ES-I3 (cell line): ENCODE data around the gene MAGI2.

Experiments
- H3K36me3 ChIP-seq: 2 replicates; pipeline ENCODE4 v1.6.1; 2013; ENCODE audit warnings: mild to moderate bottlenecking, low read length, control low read depth, moderate library complexity; ENCODE audit not compliant: insufficient read depth
- H3K4me1 ChIP-seq: 2 replicates; pipeline ENCODE4 v1.6.1; 2013; ENCODE audit warnings: mild to moderate bottlenecking, control low read depth, low read length; ENCODE audit not compliant: insufficient read depth
- H3K9ac ChIP-seq: 2 replicates; pipeline ENCODE4 v1.6.1; 2013; ENCODE audit warnings: low read depth, mild to moderate bottlenecking, low read length, moderate library complexity
- H3K9me3 ChIP-seq: 2 replicates; pipeline ENCODE4 v1.6.1; 2013; ENCODE audit warnings: mild to moderate bottlenecking, low read length, moderate library complexity; ENCODE audit not compliant: control insufficient read depth, insufficient read depth

MAGI2 gene

DNA sequence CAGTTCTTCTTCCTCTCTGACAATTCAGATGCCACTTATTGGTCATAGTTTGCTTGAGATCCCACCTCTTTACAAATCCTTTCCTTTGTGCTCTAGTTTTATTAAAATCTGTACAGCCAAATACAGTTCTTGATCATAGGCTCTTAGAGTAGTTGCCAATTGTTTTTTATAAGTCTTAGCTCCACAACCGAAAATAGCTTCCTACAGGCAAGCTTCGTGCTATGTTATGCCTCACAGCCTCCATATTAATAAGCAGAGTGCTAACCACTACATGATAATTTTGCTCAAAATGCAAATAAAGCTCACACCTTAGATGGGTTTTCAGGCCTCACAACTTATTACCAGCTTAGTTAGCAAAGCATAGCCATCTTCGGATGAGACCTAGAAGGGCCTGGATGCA lies 688.9 kb downstream of the MAGI2 start:
- H3K9me3 ChIP-seq, result no peaks in the 10 kb centered on the region
- H3K9ac ChIP-seq, result no peak overlapping the region
- no peaks in the 10 kb centered on the region for H3K36me3 ChIP-seq
- H3K4me1 ChIP-seq, result no peaks in the 10 kb centered on the region

DNA sequence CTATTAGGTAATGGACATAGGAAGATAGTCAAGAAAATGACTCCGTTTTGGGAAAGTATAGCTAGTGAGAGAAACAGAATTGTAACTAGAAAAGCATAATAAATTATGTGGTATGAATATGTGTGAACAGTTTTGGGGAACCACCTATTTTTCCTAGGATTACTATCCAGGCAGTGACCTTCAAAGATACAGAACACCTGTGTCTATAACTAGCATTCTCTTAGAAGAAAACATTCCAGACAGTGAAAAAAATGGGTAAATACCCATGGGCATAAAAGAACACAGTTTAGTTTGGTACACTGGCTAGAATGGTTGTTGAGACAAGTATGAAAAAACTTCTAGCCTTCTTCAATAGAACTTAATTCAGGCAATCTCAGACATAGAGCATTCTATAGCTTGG lies 690.8 kb downstream of the MAGI2 start:
- Histone ChIP-seq H3K4me1 (no peaks in the 10 kb centered on the region), H3K36me3 (no peaks in the 10 kb centered on the region), H3K9me3 (no peaks in the 10 kb centered on the region), H3K9ac (no peak overlapping the region)

DNA sequence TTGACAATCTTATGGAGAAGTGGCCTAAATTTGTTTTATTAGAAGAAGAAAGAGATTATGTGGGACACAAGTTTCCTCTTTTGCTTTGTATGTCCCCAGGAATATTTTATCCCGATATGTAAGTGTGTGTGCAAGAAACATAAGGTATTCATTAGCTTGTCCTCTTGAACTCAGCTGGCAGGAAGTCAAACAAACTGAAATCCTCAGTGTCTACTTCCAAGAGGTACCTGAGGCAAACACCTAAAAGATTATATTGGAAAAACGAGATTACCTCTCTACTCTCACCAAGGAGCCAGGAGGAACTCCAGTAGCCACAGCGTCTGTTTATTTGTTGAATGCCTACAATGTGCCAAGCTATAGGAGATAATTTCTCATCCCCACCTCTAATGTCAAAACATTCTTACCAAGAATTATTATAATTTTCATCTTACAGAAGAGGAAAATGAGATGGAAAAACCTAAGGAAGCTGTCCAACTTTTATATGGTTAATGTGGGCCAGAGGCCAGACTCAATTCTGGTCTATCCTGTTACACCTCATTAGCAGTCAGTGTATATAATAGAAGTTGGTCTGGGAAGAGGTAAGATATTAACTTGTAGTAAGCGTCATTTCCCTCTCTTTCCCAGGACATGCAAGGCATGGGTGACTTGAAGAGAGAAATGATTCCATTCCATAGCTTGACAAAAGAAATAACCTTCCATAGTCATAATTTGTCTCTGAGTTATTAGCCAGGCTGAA lies 692.7 kb downstream of the MAGI2 start:
- no peak overlapping the region for H3K9ac ChIP-seq
- no peaks in the 10 kb centered on the region for H3K4me1 ChIP-seq
- no peaks in the 10 kb centered on the region for H3K9me3 ChIP-seq
- no peaks in the 10 kb centered on the region for H3K36me3 ChIP-seq

DNA sequence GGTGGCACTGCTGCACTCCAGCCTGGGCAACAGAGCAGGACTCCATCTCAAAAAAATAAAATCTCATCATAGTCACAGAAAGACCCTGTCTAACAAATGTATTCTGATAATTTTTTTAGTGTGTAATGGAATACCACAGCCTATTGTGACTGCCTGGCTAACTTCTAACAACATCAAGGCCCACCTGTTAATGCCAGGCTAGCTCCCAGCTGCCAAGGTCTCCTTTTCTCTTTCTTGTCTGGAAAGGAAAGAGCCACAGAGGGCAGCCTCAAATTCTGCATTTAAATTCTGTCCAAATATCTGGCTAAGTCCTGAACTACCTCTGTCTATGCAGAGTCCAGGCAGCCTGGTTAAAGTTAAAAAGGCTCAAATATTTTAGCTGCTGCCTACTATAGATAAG lies 700.9 kb downstream of the MAGI2 start:
- Histone ChIP-seq H3K9me3 (no peaks in the 10 kb centered on the region), H3K9ac (no peak overlapping the region), H3K36me3 (no peaks in the 10 kb centered on the region), H3K4me1 (peaks cover 11% of the 10 kb centered on the region; the same call in 1 of the 2 replicates)

DNA sequence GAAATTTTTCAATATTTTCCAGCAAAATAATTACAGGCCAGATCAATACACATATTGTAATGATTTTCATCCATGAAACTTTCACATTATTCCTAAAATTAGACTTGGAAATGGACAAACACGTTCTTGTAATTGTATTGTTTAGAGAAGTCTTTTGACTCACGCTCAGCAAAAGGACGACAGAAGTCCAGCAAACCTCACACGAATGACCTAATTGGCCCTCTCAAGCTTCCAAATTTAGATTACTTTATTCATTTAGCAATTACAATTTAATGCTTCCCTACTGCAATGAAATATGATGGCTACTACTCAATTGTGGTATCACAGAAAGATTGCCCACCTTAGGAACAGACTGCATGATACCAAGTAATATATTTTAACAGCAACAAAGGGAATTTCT lies 702.2 kb downstream of the MAGI2 start:
- H3K36me3 ChIP-seq, result no peaks in the 10 kb centered on the region
- H3K9me3 ChIP-seq, result no peaks in the 10 kb centered on the region
- no peak overlapping the region for H3K9ac ChIP-seq
- H3K4me1 ChIP-seq, result peaks cover 11% of the 10 kb centered on the region; the same call in 1 of the 2 replicates

DNA sequence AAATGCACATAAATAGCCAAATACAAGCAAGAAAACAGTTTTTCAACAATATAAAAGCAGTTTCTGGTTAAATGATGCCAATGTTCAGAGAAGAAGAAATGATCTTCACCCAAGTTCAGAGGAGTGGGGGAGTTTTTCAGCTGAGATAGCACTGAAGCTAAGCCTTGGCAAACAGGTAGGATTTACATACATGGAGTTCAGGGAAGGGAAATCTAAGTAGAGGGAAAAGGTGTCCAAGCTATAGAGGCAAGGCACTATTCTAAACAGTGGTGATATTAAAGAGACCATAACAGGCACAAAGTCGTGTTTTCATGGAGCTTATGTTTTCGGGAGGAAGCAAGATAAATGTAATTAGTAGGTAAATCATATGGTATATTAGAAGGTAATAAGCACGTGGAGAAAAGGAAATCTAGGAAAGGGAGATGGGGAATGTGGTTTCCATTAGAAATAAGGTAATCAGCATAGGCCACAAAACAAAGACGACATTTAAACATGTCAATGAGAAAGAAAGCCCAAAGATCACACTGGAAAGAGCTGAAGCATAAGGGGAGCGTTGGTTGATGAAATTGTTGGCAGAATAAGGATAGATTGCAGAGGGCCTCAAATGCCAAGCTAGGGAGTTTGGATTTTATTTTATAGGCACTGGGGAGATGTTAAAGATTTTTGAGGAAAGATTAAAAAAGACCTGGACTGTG lies 704.3 kb downstream of the MAGI2 start:
- Histone ChIP-seq H3K36me3 (no peaks in the 10 kb centered on the region), H3K4me1 (peaks cover 11% of the 10 kb centered on the region; the same call in 1 of the 2 replicates), H3K9ac (no peak overlapping the region), H3K9me3 (no peaks in the 10 kb centered on the region)

DNA sequence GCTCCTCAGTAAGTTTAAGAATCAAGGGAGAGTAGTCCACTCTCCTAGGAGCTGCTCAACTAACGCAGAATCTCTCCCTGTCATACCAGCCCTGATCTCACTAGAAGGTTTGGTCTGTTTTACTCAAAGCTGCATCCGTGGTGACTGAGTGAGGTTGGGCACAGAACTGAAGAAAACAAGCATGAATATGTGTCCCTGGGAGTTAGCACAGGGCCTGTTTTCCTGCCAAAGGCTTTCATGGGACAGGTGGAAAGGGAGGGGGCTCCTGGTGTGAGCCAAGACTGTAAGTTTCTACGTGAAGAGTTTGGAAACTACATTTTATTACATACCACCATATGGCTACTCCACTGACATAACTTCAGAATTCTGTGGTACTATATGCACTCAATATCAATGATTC lies 705.9 kb downstream of the MAGI2 start:
- H3K9me3 ChIP-seq, result no peaks in the 10 kb centered on the region
- peaks cover 11% of the 10 kb centered on the region; the same call in 1 of the 2 replicates for H3K4me1 ChIP-seq
- no peak overlapping the region for H3K9ac ChIP-seq
- H3K36me3 ChIP-seq, result no peaks in the 10 kb centered on the region

DNA sequence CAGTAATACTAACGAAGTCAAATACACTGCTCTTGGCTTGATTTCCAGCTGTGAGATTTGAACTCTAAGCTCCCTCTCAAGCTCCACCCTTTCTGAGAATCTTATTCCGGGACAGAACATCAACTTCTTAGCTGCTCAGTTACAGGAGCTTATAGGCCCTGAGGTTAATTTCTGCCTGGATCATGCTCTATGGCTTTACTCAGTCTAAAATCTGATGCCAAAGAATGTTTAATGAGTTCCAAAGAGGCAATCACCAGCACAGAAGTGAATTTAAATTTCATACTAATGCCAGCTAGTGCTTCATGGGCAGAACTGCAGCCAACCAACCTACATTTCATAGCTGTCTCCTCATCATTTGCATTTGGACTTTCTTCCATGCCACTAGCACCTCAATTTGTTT lies 707.2 kb downstream of the MAGI2 start:
- Histone ChIP-seq H3K4me1 (peaks cover 11% of the 10 kb centered on the region; the same call in 1 of the 2 replicates), H3K36me3 (no peaks in the 10 kb centered on the region), H3K9ac (no peak overlapping the region), H3K9me3 (no peaks in the 10 kb centered on the region)

DNA sequence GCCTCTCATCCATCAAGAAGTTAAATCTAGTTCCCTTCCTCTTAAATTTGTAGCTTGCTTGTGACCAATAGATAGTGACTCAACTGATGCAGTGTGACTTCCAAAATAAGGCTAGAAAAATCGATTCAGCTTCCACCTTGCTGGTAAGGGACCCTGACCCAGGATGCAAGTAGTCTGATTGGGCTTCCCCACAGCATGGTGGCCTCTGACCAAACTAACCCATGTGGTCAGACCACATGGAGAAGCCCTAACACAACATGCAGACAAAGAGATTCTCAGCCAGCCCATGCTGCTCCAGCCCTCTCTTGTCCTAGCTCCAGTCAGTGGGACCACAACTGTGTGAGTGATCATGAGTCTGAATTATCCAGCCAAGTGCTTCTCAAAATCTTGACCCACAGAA lies 710.8 kb downstream of the MAGI2 start:
- H3K36me3 ChIP-seq, result no peaks in the 10 kb centered on the region
- no peaks in the 10 kb centered on the region for H3K9me3 ChIP-seq
- no peak overlapping the region for H3K9ac ChIP-seq
- no peaks in the 10 kb centered on the region; the same call in 1 of the 2 replicates for H3K4me1 ChIP-seq

DNA sequence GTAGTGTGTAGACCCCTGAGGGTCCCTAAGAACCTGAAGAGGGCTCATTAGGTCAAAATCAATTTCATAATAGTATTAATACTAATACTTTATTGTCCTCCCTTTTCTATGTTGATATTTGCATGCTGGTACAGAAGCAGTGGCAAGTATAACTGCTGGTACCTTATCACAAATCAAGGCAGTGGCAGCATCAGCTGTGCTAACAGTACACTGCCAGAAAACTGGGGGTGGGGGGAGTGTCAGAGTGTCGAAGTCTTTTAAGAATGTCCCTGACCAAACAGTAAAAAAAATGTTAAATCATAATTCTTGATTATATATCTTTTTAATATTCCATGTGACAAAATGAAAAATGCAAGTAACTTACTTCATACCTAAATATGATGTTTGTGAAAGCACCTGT lies 716.9 kb downstream of the MAGI2 start:
- H3K9ac ChIP-seq, result no peak overlapping the region
- no peaks in the 10 kb centered on the region for H3K9me3 ChIP-seq
- H3K36me3 ChIP-seq, result no peaks in the 10 kb centered on the region
- no peaks in the 10 kb centered on the region for H3K4me1 ChIP-seq

DNA sequence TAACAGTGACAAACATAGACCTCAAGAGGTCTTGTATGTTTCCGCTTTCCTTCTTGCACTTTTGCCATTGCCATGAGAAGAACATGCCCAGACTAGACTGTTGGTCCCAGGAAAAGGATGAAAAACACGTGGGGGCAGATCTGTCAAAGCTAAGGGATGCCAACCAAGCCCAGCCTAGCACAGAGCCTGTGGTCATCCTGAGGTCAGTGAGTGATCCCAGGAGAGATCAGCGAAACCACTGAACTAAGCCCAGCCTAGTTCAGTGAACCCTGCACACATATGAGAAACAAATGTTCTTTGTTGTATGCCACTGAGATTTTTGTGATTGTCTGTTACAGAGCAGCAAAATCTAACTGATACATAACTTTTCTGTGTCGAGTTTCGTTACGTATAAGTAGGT lies 718.8 kb downstream of the MAGI2 start:
- Histone ChIP-seq H3K36me3 (no peaks in the 10 kb centered on the region), H3K4me1 (no peaks in the 10 kb centered on the region), H3K9ac (no peak overlapping the region), H3K9me3 (no peaks in the 10 kb centered on the region)

DNA sequence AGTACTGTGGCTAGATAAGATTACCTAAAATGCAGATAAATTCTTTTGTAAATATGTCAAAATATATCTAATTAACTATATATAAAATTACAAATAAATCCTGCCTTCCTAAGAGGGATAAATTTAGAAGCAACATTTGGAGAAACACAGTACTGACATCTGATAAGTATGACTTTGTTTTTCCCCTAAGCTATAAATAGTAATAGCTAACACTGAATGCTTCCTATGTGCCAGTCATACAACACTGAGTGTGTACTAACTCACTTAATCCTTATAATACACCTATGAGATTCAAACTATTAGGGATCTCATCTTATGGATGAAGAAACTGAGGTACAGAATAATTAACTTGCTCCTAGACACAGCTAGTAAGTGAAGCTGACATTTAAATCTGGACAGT lies 733.4 kb downstream of the MAGI2 start:
- Histone ChIP-seq H3K9ac (no peak overlapping the region), H3K4me1 (0 out of 2 replicates have a peak, but pooled peaks cover 2% of the 10 kb centered on the region), H3K9me3 (no peaks in the 10 kb centered on the region; the same call in 1 of the 2 replicates), H3K36me3 (no peaks in the 10 kb centered on the region; the same call in 1 of the 2 replicates)

DNA sequence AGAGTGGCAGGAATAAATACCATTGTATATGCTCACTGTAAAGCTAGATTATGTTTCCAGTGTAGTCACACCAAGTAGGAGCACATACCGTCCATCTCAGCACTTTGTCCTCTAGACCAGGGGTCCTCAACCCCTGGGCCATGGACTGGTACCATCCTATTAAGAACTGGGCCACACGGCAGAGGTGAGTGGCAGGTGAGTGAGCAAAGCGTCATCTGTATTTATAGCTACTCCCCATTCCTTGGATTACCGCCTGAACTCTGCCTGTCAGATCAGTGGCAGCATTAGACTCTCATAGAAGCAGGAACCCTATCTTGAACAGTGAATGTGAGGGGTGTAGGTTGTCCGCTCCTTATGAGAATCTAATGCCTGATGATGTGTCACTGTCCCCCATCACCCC lies 735.3 kb downstream of the MAGI2 start:
- Histone ChIP-seq H3K9ac (no peak overlapping the region), H3K4me1 (0 out of 2 replicates have a peak, but pooled peaks cover 2% of the 10 kb centered on the region), H3K9me3 (no peaks in the 10 kb centered on the region), H3K36me3 (no peaks in the 10 kb centered on the region)

DNA sequence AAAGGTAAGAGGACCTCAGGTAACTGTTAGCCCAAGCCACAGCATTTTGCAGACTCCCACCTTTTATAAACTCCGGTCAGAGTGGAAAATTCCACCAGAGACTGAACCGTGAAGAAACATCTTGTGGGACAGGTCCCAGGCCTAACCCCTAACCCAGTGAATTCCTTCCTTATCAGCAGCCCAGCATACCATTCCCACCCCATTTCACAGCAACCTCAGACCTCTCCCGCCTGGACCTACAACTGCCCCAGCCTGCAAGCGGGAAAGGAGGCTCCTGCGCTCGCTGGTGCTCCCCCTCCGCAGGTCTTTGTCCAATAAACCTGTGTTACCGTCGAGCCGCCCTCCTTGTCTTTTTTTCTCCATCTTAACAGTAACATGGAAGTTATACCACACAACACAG lies 736.6 kb downstream of the MAGI2 start:
- no peaks in the 10 kb centered on the region for H3K9me3 ChIP-seq
- 0 out of 2 replicates have a peak, but pooled peaks cover 2% of the 10 kb centered on the region for H3K4me1 ChIP-seq
- no peaks in the 10 kb centered on the region for H3K36me3 ChIP-seq
- no peak overlapping the region for H3K9ac ChIP-seq

DNA sequence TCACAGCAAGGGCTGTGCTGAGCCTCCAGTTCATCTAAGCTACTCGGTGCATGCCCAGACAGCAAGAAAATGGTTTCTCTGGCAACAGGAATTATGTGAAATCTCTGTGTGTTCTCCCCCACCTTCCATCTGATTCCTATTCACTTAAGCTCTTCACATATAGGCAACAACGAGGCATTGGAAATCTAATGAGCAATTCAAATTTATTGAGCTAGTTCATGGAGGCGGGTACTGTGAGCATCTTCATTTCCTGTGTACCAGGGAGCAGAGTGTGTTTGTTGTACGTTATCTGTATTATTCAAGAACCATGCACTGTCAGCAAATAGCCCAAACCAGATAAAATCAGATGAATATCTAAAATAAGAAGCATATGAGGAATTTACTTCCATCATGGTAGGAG lies 739.1 kb downstream of the MAGI2 start:
- Histone ChIP-seq H3K4me1 (0 out of 2 replicates have a peak, but pooled peaks cover 2% of the 10 kb centered on the region), H3K36me3 (no peaks in the 10 kb centered on the region), H3K9ac (no peak overlapping the region), H3K9me3 (no peaks in the 10 kb centered on the region)
